Measurements from ENCODE around the gene HOXA11. TPM values are rescaled to one million over a fixed set of nuclear protein-coding genes. Genes with fewer than 3 reads are reported as not detected.

Gene HOXA11
- total RNA-seq, 4 donors from 2014 or later, result 0.34 to 1.2 (median 0.95) TPM; not detected in 1

DNA sequence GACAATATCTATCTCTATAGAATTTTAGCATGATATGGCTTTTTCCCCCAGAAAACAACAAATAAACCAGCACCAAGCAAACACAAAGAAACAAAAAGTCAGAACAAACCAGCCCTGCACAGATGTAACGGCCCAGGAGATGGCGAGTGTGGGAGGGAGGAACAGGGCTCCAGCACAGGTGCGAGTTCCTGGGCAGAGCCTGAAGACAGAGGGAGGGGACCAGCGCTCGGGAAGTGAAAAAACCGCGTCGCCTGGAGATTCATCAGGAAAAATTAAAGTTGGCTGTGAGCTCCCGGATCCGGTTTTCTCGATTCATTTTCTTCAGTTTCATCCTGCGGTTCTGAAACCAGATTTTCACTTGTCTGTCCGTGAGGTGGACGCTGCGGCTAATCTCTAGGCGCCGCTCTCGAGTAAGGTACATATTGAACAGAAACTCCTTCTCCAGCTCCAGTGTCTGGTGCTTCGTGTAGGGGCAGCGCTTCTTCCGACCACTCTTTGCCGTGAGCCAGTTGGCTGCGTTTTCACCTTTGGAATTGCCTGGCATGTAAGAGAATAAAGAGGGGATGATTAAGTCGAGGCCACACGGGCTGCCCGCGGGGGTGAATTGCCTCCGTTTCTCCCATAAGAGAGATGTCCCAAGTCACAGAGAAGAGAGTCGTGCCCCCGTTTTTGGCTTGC lies 13.3 kb downstream of the HOXA11 start:
- Histone ChIP-seq H3K36me3 (no peaks in the 10 kb centered on the region), H3K27me3 (peaks cover 16% of the 10 kb centered on the region), H3K9me3 (no peaks in the 10 kb centered on the region), H3K27ac (peak overlapping the region; percentile 94), H3K4me3 (peak overlapping the region; percentile 84), H3K4me1 (peaks cover 85% of the 10 kb centered on the region)
- 18% methylated on average over 30 of the region's 30 CpGs for WGBS
- peak; percentile 64 to 78 for DNase-seq (ENCODE audit: low spot score in 2 of 2)
- TF ChIP-seq EP300 (IDR thresholded peaks at IDR 0.05) (no peak), POLR2AphosphoS5 (IDR thresholded peaks at IDR 0.05) (no peak), POLR2A (IDR thresholded peaks at IDR 0.05) (no peak)
- TF ChIP-seq, protein P1, sequence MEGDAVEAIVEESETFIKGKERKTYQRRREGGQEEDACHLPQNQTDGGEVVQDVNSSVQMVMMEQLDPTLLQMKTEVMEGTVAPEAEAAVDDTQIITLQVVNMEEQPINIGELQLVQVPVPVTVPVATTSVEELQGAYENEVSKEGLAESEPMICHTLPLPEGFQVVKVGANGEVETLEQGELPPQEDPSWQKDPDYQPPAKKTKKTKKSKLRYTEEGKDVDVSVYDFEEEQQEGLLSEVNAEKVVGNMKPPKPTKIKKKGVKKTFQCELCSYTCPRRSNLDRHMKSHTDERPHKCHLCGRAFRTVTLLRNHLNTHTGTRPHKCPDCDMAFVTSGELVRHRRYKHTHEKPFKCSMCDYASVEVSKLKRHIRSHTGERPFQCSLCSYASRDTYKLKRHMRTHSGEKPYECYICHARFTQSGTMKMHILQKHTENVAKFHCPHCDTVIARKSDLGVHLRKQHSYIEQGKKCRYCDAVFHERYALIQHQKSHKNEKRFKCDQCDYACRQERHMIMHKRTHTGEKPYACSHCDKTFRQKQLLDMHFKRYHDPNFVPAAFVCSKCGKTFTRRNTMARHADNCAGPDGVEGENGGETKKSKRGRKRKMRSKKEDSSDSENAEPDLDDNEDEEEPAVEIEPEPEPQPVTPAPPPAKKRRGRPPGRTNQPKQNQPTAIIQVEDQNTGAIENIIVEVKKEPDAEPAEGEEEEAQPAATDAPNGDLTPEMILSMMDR (IDR thresholded peaks at IDR 0.05), result no peak

DNA sequence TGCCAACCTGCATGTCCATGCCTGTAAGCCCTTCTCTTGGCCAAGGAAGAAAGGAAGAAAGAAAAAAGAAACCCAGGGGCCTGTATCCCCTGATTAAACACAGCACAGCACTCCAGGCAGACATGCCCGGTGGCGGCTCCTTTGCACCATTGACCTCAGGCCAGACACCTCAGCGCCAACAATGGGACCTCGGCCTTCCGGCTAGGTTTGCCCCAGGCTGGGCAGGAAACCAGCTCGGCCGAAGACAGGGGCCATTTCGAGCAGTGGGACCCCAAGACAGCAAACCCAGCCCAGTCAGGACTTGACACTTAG lies 13.8 kb downstream of the HOXA11 start:
- TF ChIP-seq POLR2A (IDR thresholded peaks at IDR 0.05), result no peak
- no peak for TF ChIP-seq POLR2AphosphoS5 (IDR thresholded peaks at IDR 0.05)
- TF ChIP-seq, protein P1 (IDR thresholded peaks at IDR 0.05), result no peak
- no peak for TF ChIP-seq EP300 (IDR thresholded peaks at IDR 0.05)
- 13% methylated on average over 8 of the region's 8 CpGs for WGBS
- Histone ChIP-seq H3K4me3 (peak overlapping the region; percentile 84), H3K27ac (peak overlapping the region; percentile 94), H3K36me3 (no peaks in the 10 kb centered on the region), H3K4me1 (peaks cover 87% of the 10 kb centered on the region), H3K27me3 (peaks cover 20% of the 10 kb centered on the region), H3K9me3 (no peaks in the 10 kb centered on the region)
- peak in 1 of 2 donors; percentile 65 for DNase-seq (ENCODE audit: low spot score in 2 of 2)

DNA sequence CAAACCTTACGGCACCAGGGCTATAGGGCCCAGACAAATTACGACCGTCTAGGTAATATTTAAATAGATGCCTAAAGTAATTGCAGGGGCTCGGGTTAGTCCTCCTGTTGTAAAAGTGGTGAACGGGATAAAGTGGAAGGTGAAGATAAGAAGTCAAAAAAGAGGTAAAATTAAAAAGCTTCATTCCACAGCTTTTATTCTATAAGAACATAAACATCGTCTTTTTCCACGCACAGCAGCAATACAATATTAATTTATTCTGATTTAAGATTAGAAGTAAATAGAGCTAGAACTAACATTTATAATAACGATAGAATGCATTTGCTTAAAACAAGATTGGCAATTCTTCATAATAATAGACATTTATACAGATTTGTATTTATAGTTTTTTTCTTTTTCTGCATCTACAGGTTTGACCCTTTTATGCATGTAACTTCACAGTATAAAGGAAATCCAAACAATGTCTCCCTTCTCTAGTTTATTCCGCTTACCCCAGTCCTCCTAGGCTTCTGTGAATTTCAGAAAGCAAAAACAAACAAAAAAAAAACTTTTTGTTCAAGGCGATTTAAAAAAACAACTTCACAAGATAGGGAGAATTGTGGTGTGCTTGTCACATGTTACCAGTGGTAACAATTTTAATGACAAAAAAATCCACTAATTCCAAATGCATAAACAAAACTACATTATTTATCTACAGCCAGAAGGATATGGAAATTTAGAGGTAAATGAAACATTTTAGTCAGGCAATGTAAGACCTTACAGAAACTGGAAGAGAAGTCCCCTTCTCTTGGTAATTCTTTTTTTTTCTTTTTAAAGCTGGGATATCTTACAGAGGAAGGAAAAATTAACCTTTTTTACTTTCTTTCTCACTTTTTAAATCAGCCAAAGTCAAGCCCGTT lies 14.4 kb downstream of the HOXA11 start:
- H3K27ac ChIP-seq, result peak overlapping the region; percentile 97
- peak overlapping the region; percentile 84 for H3K4me3 ChIP-seq
- DNase-seq (ENCODE audit: low spot score in 2 of 2), result no peak
- no peaks in the 10 kb centered on the region for H3K36me3 ChIP-seq
- no peaks in the 10 kb centered on the region for H3K9me3 ChIP-seq
- WGBS, result 26% methylated on average over 11 of the region's 11 CpGs
- peaks cover 23% of the 10 kb centered on the region for H3K27me3 ChIP-seq
- H3K4me1 ChIP-seq, result peaks cover 90% of the 10 kb centered on the region
- TF ChIP-seq EP300 (IDR thresholded peaks at IDR 0.05) (no peak), POLR2A (IDR thresholded peaks at IDR 0.05) (no peak), POLR2AphosphoS5 (IDR thresholded peaks at IDR 0.05) (no peak)
- TF ChIP-seq, protein P1 (IDR thresholded peaks at IDR 0.05), result no peak

DNA sequence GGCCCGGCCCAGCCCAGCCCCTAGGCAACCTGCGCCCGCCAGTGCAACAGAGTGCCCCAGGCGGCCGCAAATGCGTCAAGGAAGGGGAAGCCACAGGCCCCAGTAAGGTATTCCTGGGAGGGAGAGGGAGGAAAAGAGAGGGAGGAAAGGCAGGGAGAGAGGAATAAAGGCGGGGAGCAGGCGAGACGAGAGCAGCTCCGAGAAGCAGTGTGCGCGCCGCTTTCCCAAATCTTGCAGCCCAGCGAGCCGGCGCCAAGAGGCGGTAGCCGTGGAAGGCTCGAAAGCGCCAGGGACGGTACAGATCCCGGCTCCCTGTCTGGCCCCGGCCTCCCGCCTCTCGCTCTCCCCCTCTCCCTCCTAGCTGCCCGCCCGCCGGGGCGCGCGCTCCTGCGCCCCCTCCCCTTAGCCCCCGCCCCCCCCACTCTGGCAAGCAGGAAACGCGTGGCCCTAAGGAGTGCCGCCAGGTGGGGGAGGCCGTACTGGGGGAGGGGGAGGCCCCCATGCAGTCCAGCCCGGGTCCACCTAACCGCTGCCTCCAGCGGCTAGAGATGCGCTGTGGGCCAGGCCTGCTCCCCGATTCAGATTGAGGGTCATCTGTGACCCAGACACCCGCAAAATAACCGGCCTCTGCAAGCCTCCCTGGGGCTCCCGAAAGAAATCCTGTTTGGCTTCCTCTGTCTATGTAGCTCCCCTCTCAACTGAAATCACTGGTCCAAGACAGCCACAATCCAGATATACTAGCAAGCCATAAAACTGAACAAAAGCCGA lies 15.2 kb downstream of the HOXA11 start:
- Histone ChIP-seq H3K27me3 (peaks cover 23% of the 10 kb centered on the region), H3K27ac (peak overlapping the region; percentile 97), H3K4me3 (peak overlapping the region; percentile 84), H3K4me1 (peaks cover 87% of the 10 kb centered on the region), H3K9me3 (no peaks in the 10 kb centered on the region), H3K36me3 (no peaks in the 10 kb centered on the region)
- TF ChIP-seq POLR2A (IDR thresholded peaks at IDR 0.05) (no peak), POLR2AphosphoS5 (IDR thresholded peaks at IDR 0.05) (peak in 2 of 3 donors; percentile 10 to 13), EP300 (IDR thresholded peaks at IDR 0.05) (no peak)
- TF ChIP-seq, protein P1 (IDR thresholded peaks at IDR 0.05), result no peak
- WGBS, result 3% methylated on average over 27 of the region's 46 CpGs
- DNase-seq (ENCODE audit: low spot score in 2 of 2), result peak in 1 of 2 donors; percentile 68
